Activated naive CD4-positive, alpha-beta T cell treated with anti-CD3 and anti-CD28 coated beads, Interleukin-2, amount 10 ng/mL, durations not matched to agents 5 hours and 36 hours (primary cell): Measurements from ENCODE around the gene CEP43. TPM values are rescaled to one million over a fixed set of nuclear protein-coding genes. Genes with fewer than 3 reads are reported as not detected.

ENCODE experiments used
- microRNA-seq: library from miRNA; unstranded; fragments of <30 nt; microRNA quantifications from one replicate; pipeline ENCODE4 v1.2.0, GENCODE V29; 2022; ENCODE audit warnings: borderline microRNAs expressed, borderline replicate concordance
- total RNA-seq, 2 experiments: library from RNA; stranded (reverse); gene quantifications; one replicate each; pipeline ENCODE4 v1.2.3, GENCODE V29; 2021

The CEP43 gene, protein sequence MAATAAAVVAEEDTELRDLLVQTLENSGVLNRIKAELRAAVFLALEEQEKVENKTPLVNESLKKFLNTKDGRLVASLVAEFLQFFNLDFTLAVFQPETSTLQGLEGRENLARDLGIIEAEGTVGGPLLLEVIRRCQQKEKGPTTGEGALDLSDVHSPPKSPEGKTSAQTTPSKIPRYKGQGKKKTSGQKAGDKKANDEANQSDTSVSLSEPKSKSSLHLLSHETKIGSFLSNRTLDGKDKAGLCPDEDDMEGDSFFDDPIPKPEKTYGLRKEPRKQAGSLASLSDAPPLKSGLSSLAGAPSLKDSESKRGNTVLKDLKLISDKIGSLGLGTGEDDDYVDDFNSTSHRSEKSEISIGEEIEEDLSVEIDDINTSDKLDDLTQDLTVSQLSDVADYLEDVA
- 10 to 100 TPM; 17.9 to 18.5 TPM for total RNA-seq

GRCh38 chr6:166999145-166999883 is at the start of gene CEP43:
Gene CEP43 (plus strand): TSS chr6:166999397. CDS start chr6:166999413, 16 bp downstream.

DNA sequence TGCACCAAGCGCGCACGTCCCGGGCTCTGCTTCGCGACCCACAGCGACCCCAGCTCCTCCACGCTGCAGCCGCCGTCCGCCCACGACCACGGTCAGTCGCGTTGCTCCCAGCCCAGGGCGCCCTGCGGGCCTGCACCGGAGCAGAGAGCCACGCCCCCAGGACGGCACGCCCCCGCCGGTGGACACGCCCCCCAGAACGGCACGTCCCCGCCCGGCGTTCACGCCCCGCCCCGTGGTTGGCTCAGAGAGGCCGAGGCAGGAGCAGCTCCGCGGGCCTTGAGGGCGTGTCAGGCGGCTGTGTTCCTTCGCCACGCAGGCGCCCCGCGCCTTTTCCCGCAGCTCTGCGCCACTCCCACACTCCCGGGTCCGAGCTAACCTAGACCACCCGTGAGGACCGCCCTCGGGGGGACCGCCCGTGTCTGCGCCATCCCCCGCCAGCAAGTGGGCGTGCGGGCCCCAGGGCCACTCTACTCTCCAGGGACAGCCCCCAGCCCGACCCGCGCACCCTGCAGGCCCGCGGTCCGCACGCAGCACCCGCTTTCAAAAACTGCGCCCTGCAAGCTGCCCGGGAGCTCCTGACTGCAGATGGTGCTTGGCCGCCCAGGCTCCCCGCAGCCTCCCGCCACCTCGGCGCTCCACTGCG is 42.6 kb upstream of the CEP43 start, which contains the start of gene RNASET2:
TSS of gene RNASET2 (minus strand) at position 107 of the 643 bp plus-strand sequence. CDS start 368 bp downstream, outside the sequence.

Small RNA genes within 50 kb of the gene (microRNA-seq; reads per million reads assigned to microRNA genes)
- gene MIR3939: 1.5 reads per million

Other genes starting within 250 kb of the CEP43 start
- 100 to 1,000 TPM; 151 to 156 TPM for gene RNASET2, start 42.8 kb upstream of the CEP43 start, total RNA-seq
- under 1 TPM; 0.79 to 0.83 TPM for gene CCR6, start 123.7 kb downstream of the CEP43 start, total RNA-seq
- not detected for gene GPR31, start 158.6 kb downstream of the CEP43 start, total RNA-seq